ENCODE measurements around the gene ABR. TPM values are rescaled to one million over a fixed set of nuclear protein-coding genes. Genes with fewer than 3 reads are reported as not detected.
A peak's percentile ranks its signal among the peaks of the same experiment; 100 is the strongest.

Gene ABR
- total RNA-seq, 6 experiments from 2014 or later = 7.4 to 21.5 (median 11.3) TPM

GRCh38 chr17:1165836-1166235 is 13.9 kb downstream of the ABR start:
- Histone ChIP-seq H3K4me1 (no peaks in the 10 kb centered on the region), H3K36me3 (no peaks in the 10 kb centered on the region), H3K27me3 (no peaks in the 10 kb centered on the region), H3K4me3 (no peak overlapping the region), H3K9me3 (no peaks in the 10 kb centered on the region), H3K27ac (no peak overlapping the region)
- 79% methylated on average over 15 of the region's 19 CpGs for WGBS (ENCODE audit: insufficient coverage, low coverage, low lambda C conversion rate, missing lambda C conversion rate)
- no peak for DNase-seq
- intact Hi-C loops (cut with DNase I) = no loop called here
- ATAC-seq = no peak
- TF ChIP-seq, protein P1, sequence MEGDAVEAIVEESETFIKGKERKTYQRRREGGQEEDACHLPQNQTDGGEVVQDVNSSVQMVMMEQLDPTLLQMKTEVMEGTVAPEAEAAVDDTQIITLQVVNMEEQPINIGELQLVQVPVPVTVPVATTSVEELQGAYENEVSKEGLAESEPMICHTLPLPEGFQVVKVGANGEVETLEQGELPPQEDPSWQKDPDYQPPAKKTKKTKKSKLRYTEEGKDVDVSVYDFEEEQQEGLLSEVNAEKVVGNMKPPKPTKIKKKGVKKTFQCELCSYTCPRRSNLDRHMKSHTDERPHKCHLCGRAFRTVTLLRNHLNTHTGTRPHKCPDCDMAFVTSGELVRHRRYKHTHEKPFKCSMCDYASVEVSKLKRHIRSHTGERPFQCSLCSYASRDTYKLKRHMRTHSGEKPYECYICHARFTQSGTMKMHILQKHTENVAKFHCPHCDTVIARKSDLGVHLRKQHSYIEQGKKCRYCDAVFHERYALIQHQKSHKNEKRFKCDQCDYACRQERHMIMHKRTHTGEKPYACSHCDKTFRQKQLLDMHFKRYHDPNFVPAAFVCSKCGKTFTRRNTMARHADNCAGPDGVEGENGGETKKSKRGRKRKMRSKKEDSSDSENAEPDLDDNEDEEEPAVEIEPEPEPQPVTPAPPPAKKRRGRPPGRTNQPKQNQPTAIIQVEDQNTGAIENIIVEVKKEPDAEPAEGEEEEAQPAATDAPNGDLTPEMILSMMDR (IDR thresholded peaks at IDR 0.05) = no peak
- no peak for TF ChIP-seq POLR2A (IDR thresholded peaks at IDR 0.05)

DNA sequence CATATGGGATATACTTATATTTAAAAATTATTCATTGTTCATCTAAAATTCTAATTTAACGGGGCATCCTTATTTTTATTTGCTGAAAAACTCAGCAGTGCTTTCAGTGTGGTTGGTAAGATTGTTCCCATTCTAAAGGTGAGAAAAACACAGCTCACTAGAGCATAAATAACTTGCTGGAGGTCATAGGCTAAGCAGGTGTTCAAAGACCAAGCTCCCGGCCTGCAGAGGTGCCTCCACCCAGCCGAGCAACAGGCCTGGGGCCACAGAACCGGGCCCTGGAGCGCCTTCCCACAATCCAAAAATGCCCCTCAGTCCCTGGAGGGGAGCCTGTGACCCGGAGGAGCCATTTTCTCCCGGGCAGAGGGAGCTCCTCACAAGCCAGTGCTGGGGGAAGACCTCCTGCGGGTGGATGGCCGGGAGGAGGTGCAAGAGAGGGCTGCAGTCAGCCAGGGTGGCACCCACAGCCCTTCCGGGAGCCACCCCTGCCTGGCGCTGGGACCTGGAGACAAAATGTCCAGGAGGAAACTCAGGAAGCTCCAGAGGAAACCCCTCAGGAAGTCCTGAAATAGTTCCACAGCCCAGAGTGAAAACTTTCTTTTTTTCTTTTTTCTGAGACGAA is 14.7 kb downstream of the ABR start:
- no peaks in the 10 kb centered on the region for H3K27me3 ChIP-seq
- DNase-seq (no peak), ATAC-seq (peak; percentile 44 to 69 (median 58))
- intact Hi-C loops (cut with DNase I) = no loop called here
- 25% methylated on average over 8 of the region's 12 CpGs for WGBS (ENCODE audit: insufficient coverage, low coverage, low lambda C conversion rate, missing lambda C conversion rate)
- H3K27ac ChIP-seq = no peak overlapping the region
- no peak overlapping the region for H3K4me3 ChIP-seq
- H3K36me3 ChIP-seq = no peaks in the 10 kb centered on the region
- no peaks in the 10 kb centered on the region for H3K4me1 ChIP-seq
- no peak for TF ChIP-seq POLR2A (IDR thresholded peaks at IDR 0.05)
- no peaks in the 10 kb centered on the region for H3K9me3 ChIP-seq

GRCh38 chr17:1162116-1162855 is 17.5 kb downstream of the ABR start:
- ATAC-seq (peak in 1 of 4 donors; percentile 13), DNase-seq (no peak)
- Histone ChIP-seq H3K36me3 (no peaks in the 10 kb centered on the region), H3K4me3 (no peak overlapping the region), H3K27me3 (no peaks in the 10 kb centered on the region), H3K9me3 (no peaks in the 10 kb centered on the region), H3K4me1 (no peaks in the 10 kb centered on the region), H3K27ac (no peak overlapping the region)
- intact Hi-C loops (cut with DNase I) = no loop called here
- WGBS (ENCODE audit: insufficient coverage, low coverage, low lambda C conversion rate, missing lambda C conversion rate) = 65% methylated on average over 12 of the region's 16 CpGs
- TF ChIP-seq, protein P1 (IDR thresholded peaks at IDR 0.05) = no peak
- no peak for TF ChIP-seq POLR2A (IDR thresholded peaks at IDR 0.05)

- H3K27me3 ChIP-seq = no peaks in the 10 kb centered on the region
- H3K36me3 ChIP-seq = no peaks in the 10 kb centered on the region
- no peak overlapping the region for H3K27ac ChIP-seq
- WGBS (ENCODE audit: insufficient coverage, low coverage, low lambda C conversion rate, missing lambda C conversion rate) = 63% methylated on average over 8 of the region's 32 CpGs
- intact Hi-C loops (cut with DNase I) = no loop called here
- ATAC-seq = no peak
- no peaks in the 10 kb centered on the region for H3K9me3 ChIP-seq
- H3K4me1 ChIP-seq = no peaks in the 10 kb centered on the region
- DNase-seq = no peak
- H3K4me3 ChIP-seq = no peak overlapping the region
- TF ChIP-seq, protein P1 (IDR thresholded peaks at IDR 0.05) = no peak
- no peak for TF ChIP-seq POLR2A (IDR thresholded peaks at IDR 0.05)
Observed at GRCh38 chr17:1160591-1161390, 19.0 kb downstream of the ABR start.

Data from right lobe of liver (tissue), 6 donors.